ENCODE measurements around the gene DLGAP3. TPM values are rescaled to one million over a fixed set of nuclear protein-coding genes. Genes with fewer than 3 reads are reported as not detected.
"Not testable (repeated sequence)": the region's sequence is repeated elsewhere in the genome, so short reads cannot be mapped to it uniquely, and the experiment has no call there.

The DLGAP3 gene
- total RNA-seq, 3 donors from 2014 or later: 0.35 to 0.60 (median 0.41) TPM

DNA sequence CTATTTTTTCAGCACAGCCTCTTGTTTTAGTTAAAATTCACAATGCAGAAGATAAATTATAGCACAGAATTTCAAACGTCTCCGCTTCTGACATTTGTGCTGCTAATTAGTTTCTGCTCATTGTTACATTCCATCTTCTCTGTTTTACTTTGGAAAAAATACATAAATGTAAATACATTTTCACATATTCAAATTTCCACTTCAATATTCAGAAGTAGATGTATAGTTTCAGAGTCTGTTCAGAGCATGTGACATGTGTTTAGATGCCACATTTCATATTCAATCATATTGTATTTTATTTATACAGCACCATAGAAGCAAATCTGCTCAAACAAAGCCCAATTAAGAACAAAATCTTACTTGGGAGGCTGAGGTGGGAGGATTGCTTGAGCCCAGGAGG, 36.1 kb upstream of the DLGAP3 start:
- TF ChIP-seq, protein P1, sequence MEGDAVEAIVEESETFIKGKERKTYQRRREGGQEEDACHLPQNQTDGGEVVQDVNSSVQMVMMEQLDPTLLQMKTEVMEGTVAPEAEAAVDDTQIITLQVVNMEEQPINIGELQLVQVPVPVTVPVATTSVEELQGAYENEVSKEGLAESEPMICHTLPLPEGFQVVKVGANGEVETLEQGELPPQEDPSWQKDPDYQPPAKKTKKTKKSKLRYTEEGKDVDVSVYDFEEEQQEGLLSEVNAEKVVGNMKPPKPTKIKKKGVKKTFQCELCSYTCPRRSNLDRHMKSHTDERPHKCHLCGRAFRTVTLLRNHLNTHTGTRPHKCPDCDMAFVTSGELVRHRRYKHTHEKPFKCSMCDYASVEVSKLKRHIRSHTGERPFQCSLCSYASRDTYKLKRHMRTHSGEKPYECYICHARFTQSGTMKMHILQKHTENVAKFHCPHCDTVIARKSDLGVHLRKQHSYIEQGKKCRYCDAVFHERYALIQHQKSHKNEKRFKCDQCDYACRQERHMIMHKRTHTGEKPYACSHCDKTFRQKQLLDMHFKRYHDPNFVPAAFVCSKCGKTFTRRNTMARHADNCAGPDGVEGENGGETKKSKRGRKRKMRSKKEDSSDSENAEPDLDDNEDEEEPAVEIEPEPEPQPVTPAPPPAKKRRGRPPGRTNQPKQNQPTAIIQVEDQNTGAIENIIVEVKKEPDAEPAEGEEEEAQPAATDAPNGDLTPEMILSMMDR (IDR thresholded peaks at IDR 0.05): no peak
- Histone ChIP-seq H3K4me1 (ENCODE audit: low read depth) (no peaks in the 10 kb centered on the region), H3K9me3 (peaks cover 6% of the 10 kb centered on the region), H3K4me3 (no peak overlapping the region), H3K36me3 (ENCODE audit: low read depth) (no peaks in the 10 kb centered on the region)
- no peak for ATAC-seq
- DNase-seq: no peak
- intact Hi-C loops (cut with DNase I, micrococcal nuclease): no loop called here

- intact Hi-C loops (cut with DNase I, micrococcal nuclease): no loop called here
These were observed 21.0 kb upstream of the DLGAP3 start for GRCh38 chr1:34950428-34950827.

GRCh38 chr1:34948739-34949138, 19.3 kb upstream of the DLGAP3 start:
- intact Hi-C loops (cut with DNase I, micrococcal nuclease); DNase-seq; H3K9me3 ChIP-seq; H3K4me1 ChIP-seq (ENCODE audit: low read depth); H3K4me3 ChIP-seq; ATAC-seq; H3K36me3 ChIP-seq (ENCODE audit: low read depth): not testable (repeated sequence)

More at GRCh38 chr1:34950428-34950827, 21.0 kb upstream of the DLGAP3 start:
- H3K36me3 ChIP-seq (ENCODE audit: low read depth): no peaks in the 10 kb centered on the region
- no peak for ATAC-seq
- TF ChIP-seq, protein P1 (IDR thresholded peaks at IDR 0.05): no peak
- no peaks in the 10 kb centered on the region for H3K9me3 ChIP-seq
- no peak overlapping the region for H3K4me3 ChIP-seq
- no peak for DNase-seq
- no peaks in the 10 kb centered on the region for H3K4me1 ChIP-seq (ENCODE audit: low read depth)

DNA sequence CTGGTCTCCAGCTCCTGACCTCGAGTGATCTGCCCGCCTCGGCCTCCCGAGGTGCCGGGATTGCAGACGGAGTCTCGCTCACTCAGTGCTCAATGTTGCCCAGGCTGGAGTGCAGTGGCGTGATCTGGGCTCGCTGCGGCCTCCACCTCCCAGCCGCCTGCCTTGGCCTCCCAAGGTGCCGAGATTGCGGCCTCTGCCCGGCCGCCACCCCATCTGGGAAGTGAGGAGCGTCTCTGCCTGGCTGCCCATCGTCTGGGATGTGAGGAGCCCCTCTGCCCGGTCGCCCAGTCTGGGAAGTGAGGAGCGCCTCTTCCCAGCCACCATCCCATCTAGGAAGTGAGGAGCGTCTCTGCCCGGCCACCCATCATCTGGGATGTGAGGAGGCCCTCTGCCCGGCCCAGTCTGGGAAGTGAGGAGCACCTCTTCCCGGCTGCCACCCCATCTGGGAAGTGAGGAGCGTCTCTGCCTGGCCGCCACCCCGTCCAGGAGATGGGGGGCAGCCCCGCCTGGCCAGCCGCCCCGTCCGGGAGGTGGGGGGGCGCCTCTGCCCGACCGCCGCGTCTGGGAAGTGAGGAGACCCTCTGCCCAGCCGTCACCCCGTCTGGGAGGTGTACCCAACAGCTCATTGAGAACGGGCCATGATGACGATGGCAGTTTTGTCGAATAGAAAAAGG, 18.3 kb upstream of the DLGAP3 start:
- H3K4me3 ChIP-seq; H3K9me3 ChIP-seq; DNase-seq; H3K36me3 ChIP-seq (ENCODE audit: low read depth); ATAC-seq; H3K4me1 ChIP-seq (ENCODE audit: low read depth); intact Hi-C loops (cut with DNase I, micrococcal nuclease): not testable (repeated sequence)

- H3K4me3 ChIP-seq: no peak overlapping the region
- H3K9me3 ChIP-seq: no peaks in the 10 kb centered on the region
These were observed 16.8 kb upstream of the DLGAP3 start for GRCh38 chr1:34946211-34946610.

GRCh38 chr1:34941798-34942197, 12.3 kb upstream of the DLGAP3 start:
- H3K4me3 ChIP-seq; H3K9me3 ChIP-seq; intact Hi-C loops (cut with DNase I, micrococcal nuclease); DNase-seq; H3K4me1 ChIP-seq (ENCODE audit: low read depth); ATAC-seq; H3K36me3 ChIP-seq (ENCODE audit: low read depth): not testable (repeated sequence)

More at GRCh38 chr1:34946211-34946610, 16.8 kb upstream of the DLGAP3 start:
- no peaks in the 10 kb centered on the region for H3K4me1 ChIP-seq (ENCODE audit: low read depth)
- ATAC-seq: no peak
- intact Hi-C loops (cut with DNase I, micrococcal nuclease): no loop called here
- DNase-seq: no peak
- TF ChIP-seq, protein P1 (IDR thresholded peaks at IDR 0.05): no peak
- no peaks in the 10 kb centered on the region for H3K36me3 ChIP-seq (ENCODE audit: low read depth)

- intact Hi-C loops (cut with DNase I, micrococcal nuclease): no loop called here
- no peaks in the 10 kb centered on the region for H3K36me3 ChIP-seq (ENCODE audit: low read depth)
These were observed 1.2 kb upstream of the DLGAP3 start for GRCh38 chr1:34930702-34931071.

More at GRCh38 chr1:34930702-34931071, 1.2 kb upstream of the DLGAP3 start:
- Histone ChIP-seq H3K4me3 (no peak overlapping the region), H3K9me3 (no peaks in the 10 kb centered on the region), H3K4me1 (ENCODE audit: low read depth) (peaks cover 3% of the 10 kb centered on the region)
- no peak for DNase-seq
- TF ChIP-seq, protein P1 (IDR thresholded peaks at IDR 0.05): no peak
- no peak for ATAC-seq
